Activated T-helper 1 cell treated with Interleukin-2 at 50 U/mL for 16 hours (primary cell): ENCODE data around the gene SYCP3.
"Not testable (repeated sequence)": the region's sequence is repeated elsewhere in the genome, so short reads cannot be mapped to it uniquely, and the experiment has no call there.

ENCODE experiments used
- DNase-seq: peaks from one replicate; pipeline ENCODE4 v3.0.0-alpha.2; 2020; ENCODE audit warnings: low read depth

Gene SYCP3

GRCh38 chr12:101713059-101713682 lies 26.1 kb downstream of the SYCP3 start:
- no peak for DNase-seq

GRCh38 chr12:101710288-101710687 lies 29.0 kb downstream of the SYCP3 start:
- no peak for DNase-seq

GRCh38 chr12:101707131-101707782 lies 32.0 kb downstream of the SYCP3 start:
- no peak for DNase-seq

- no peak for DNase-seq
Measured at GRCh38 chr12:101706403-101706802, 32.9 kb downstream of the SYCP3 start.

- no peak for DNase-seq
Measured at GRCh38 chr12:101703487-101703886, 35.8 kb downstream of the SYCP3 start.

GRCh38 chr12:101700299-101700820 lies 38.9 kb downstream of the SYCP3 start:
- no peak for DNase-seq

- DNase-seq, result no peak
Measured at GRCh38 chr12:101698800-101699347, 40.4 kb downstream of the SYCP3 start.

- no peak for DNase-seq
Measured at GRCh38 chr12:101697930-101698799, 41.1 kb downstream of the SYCP3 start.

- peak; percentile 46 for DNase-seq
Measured at GRCh38 chr12:101697197-101697929, 41.9 kb downstream of the SYCP3 start, which contains the start of gene CHPT1. Gene CHPT1 (plus strand): TSS chr12:101697640. CDS start chr12:101697862, 222 bp downstream.

GRCh38 chr12:101696251-101697196 lies 42.7 kb downstream of the SYCP3 start:
- DNase-seq, result no peak

GRCh38 chr12:101695706-101696105 lies 43.6 kb downstream of the SYCP3 start:
- no peak for DNase-seq

- DNase-seq, result no peak
Measured at GRCh38 chr12:101694986-101695385, 44.3 kb downstream of the SYCP3 start.

- no peak for DNase-seq
Measured at GRCh38 chr12:101694297-101694848, 44.9 kb downstream of the SYCP3 start.

GRCh38 chr12:101691503-101692096 lies 47.7 kb downstream of the SYCP3 start:
- no peak for DNase-seq

- no peak for DNase-seq
Measured at GRCh38 chr12:101690544-101691098, 48.6 kb downstream of the SYCP3 start.

- DNase-seq, result no peak
Measured at GRCh38 chr12:101686176-101686575, 53.1 kb downstream of the SYCP3 start.

GRCh38 chr12:101685092-101685491 lies 54.2 kb downstream of the SYCP3 start:
- DNase-seq, result no peak

- DNase-seq, result not testable (repeated sequence)
Measured at GRCh38 chr12:101681627-101682026, 57.6 kb downstream of the SYCP3 start.

- no peak for DNase-seq
Measured at GRCh38 chr12:101680647-101681046, 58.6 kb downstream of the SYCP3 start.
